Stimulated activated CD4-positive, alpha-beta T cell treated with anti-CD3 and anti-CD28 coated beads, Interleukin-12 subunit alpha, Interleukin-12 subunit beta, amount 100 ng/mL, for 48 hours (primary cell): ENCODE results near the gene DGKQ.

Source experiments
- DNase-seq, 3 donors: peaks; one replicate each; pipeline ENCODE4 v3.0.0-alpha.2; 2020; ENCODE audit warnings: low read depth in 2 of 3, low spot score in 1 of 3

The DGKQ gene

DNA sequence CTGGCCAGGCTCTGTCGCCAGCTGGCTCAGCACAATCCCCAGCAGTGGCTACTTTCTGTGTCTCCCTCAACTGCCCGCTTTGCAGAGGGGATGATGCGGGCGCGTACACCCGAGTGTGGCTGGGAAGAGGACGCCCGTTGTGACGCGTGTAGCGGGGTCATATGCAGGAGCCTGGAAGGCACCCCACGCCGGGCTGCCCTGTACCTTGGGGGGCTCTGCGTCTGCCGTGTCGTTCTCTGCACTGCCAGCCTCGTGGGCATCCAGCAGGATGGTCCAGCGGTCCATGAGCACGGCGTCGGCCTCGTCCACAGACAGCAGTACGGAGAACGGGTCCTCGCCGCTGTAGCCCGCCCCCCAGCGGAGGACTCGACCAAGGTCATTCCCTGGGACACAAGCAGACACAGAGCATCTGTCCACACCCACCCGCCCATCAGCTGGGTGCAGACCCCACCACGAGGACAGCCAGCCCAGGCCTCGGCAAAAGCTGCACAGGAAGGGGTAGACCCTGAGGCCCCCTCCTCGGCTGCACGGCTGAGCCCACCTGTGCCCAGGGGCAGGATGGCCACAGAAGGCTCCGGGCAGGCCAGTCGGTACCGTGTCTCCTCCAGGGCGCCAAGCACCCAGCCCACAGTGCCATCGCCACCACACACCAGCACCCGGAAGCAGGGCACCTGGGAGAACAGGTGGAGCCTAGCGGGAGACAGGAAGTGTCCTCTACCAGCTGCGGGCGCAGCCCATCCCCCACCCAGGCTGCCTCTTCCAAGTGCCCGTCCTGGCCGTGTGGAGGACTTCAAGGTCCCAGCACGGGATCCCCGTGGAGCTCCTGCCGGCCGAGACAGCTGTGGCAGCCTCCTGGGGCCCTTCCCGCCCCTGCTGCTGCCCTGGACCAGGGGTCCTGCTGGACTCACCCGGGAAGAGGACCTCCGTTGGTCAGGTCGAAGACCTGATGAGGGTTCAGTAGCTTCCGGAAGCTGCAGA lies 10.8 kb downstream of the DGKQ start:
- DNase-seq, result no peak

DNA sequence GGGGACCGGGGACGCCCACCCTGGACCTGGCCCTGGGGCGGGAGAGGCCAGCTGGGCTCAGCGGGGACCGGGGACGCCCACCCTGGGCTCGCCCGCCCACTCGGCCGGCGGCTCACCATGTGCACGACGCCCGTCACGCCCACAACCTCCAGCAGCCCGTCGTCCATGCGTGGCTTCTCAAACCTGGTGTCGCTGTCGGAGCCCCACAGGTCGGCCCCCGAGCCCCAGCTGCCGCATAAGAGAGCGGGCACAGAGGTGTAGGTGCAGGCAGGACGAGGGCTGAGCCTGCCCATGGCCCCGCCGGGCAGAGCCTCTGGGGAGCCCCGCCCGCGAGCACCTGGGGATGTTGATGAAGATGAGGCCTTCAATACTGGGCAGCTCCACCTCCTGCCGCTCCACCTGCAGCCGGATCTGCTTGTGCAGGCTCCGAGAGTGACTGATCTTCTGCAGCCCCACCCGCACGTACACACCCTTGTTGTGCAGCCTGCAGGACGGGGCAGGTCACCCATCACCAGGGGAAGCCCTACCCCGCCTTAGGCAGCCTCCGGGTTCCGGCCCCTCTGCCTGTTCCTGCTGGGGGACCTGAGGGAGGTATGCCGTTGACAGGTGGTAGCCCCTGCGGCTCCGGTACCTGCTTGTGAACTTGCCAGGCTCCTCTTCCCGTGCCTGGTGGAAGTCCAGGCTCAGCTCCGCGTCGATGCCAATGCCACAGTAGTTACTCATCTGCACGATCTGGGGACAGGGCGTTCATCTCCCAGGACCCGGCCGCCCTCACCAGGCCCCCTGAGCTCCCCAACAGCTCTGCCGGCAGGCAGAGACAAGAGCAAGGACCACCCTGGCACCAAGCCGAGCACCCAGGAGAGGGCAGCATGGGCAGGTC lies 11.8 kb downstream of the DGKQ start:
- DNase-seq, result no peak

GRCh38 chr4:960636-961350 lies 12.6 kb downstream of the DGKQ start:
- no peak for DNase-seq

GRCh38 chr4:960140-960635 lies 13.2 kb downstream of the DGKQ start:
- no peak for DNase-seq

- no peak for DNase-seq
Measured at GRCh38 chr4:959338-960139, 13.8 kb downstream of the DGKQ start.

DNA sequence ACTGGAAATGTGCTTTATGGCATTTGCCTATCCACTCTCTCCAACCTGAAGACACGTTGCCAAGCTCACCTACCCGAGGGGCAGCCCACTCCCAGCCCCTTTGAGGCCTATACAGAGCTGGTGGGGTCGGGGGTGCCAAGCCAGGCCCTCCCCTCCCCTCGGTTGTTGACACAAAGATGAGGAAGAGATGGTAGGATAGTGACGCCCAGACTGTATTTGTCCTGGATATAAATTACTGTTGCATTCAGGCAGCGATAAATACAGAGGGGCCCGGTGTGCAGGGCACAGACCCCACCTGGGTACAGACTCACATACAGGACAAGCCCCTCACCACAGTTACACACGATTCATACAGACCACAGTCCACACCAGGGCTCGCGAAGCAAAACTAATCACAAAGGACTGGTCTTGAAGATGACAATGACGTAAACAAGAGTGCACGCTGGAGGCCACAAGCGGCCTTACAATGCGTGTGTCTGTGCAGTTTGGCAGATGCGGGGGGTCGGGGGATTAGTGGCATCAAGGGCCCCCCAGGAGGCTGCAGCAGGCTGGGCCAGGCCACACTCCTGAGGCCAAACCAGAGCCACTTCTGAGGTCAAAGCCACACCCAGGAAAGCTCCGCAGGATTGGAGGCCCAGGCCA lies 14.6 kb downstream of the DGKQ start:
- DNase-seq, result no peak

GRCh38 chr4:958314-958665 lies 15.1 kb downstream of the DGKQ start:
- no peak for DNase-seq

- no peak for DNase-seq
Measured at GRCh38 chr4:957581-958313, 15.6 kb downstream of the DGKQ start.

DNA sequence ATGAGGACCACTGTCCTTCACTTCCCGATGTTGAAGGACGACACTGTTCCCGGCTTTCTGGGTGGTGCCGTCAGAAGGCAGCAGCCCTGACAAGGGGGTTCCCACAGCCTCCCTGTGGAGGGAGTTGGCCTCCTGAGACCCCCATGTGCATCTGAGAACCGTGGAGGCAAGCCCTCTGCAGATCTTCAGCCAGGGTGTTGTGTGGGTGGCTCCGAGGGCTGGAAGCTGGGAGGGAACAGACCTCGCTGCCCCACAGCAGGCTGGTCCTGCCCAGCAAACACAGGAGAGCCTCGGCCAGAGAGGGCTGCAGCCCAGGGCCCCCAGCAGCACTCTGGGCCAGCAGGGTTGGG lies 16.2 kb downstream of the DGKQ start:
- no peak for DNase-seq

DNA sequence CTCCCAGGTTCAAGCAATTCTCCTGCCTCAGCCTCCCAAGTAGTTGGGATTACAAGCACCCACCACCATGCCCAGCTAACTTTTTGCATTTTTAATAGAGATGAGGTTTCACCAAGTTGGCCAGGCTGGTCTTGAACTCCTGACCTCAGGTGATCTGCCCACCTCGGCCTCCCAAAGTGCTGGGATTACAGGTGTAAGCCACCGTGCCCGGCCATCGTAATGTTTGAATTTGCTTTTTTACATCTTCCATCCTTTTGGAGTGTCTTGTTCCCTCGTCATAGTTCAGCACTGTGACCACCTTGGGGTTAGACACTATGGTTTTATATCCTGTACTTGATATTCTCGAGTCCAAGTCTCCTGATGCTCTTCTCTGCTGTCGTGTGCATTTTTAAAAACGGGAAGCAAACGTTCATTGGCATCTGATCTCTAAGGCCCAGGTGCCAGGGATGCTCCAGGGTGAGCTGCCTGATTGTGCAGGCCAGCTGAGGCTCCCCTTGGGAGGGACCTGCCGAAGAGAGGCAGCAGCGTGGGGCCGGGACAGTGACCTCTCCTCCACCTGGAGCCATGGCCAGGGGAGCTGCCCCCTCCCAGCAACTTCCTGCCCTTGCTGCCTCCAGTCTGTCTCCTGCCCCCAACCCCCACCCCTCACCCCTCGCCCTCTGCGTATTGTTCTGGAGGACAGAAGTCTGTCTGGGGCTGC lies 16.7 kb downstream of the DGKQ start:
- no peak for DNase-seq

DNA sequence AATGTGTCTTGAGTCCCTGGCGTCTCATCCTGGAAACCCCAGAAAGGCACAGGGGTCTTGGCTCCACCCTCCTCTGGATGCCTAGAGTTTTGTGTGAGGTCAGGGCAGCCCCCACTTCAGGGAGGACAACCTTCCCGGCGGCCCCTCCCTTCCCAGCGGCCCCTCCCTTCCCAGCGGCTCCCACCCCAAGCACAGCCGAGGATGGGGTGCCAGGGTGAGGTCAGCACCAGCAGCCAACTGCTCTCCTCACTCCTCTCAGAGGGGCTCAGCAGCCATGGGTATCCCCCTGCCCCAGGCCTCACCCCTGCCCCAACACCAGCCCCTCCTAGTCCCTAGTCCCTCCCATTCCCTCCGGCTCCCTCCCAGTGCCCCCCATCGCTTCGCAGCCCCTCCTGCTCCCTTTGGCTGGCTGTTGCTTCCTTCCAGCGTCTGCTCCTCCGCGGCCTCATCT lies 17.4 kb downstream of the DGKQ start:
- no peak for DNase-seq

GRCh38 chr4:955161-955921 lies 18.0 kb downstream of the DGKQ start:
- no peak for DNase-seq

DNA sequence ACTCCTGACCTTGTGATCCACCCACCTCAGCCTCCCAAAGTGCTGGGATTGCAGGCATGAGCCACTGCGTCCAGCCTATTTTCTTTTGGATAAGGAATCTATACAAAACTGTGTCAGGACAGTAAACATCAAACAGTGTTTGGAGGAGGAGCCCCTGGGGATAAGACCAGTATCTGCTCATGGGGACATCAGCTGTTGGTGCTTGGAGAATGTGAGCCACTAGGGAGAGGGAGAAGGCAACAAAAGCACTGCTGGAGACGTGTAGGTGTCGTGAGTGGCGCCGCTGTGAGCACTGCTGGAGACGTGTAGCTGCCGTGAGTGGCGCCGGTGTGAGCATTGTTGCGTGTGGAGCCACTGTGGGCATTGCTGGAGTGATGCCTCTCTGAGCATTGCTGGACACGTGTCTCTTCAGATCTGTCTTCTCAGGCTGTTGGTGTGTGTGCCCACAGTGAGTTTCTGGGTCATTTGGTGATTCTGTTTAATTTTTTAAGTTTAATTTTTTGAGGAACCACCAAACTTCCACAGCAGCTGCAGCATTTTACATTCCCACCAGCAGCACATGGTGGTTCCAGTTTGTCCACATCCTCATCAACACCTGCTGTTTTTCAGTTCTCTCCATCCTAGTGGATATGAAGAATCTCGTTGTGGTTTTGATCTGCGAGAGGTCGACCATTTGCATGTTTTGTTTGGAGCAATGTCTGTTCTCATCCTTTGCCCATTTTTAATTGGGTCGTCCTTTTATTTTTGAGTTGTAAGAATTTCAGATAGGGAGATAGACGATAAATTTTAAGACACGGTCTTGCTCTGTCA lies 19.0 kb downstream of the DGKQ start:
- no peak for DNase-seq

DNA sequence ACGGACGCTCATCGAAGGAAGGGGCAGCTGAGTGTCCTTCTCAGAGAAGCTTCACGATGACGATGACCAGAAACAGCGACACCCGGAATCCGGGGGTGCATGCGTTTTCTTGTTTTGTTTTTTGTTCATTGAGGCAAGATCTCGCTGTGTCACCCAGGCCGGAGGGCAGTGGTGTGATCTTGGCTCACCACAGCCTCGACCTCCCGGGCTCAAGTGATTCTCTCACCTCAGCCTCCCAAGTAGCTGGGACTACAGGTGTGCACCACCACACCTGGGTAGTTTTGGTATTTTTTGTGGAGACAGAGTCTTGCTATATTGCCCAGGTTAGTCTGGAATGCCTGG lies 19.8 kb downstream of the DGKQ start:
- no peak for DNase-seq

DNA sequence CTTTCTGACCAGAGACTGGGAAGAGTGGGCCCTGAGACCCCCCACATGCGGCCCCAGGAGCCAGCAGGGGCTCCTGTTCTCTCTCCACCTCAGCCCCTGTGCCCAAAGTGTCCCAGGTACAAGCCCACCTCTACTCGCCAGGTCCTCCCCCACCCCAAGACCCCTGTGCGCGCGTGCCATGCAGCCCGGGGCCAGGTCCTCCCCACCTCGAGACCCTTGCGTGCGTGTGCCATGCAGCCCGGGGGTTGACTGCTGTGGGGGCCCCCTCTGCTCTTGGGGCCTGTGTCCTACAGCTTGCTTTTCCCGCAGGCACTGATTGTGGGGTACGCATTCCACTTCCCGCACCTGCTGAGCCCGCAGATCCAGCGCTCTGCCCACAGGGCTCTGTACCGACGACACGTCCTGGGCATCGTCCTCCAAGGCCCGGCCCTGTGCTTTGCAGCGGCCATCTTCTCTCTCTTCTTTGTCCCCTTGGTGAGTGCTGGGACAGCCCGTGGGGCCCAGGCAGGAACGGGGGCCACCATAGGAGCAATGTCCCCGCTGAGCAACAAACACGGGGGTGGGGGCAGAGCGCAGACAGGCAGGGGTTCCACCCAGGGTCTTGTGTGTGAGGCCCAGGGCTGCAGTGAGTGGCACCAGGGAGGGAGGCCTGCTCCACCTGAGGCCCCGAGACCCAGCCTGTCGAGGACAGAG lies 20.3 kb downstream of the DGKQ start:
- DNase-seq, result no peak

- no peak for DNase-seq
Measured at GRCh38 chr4:951594-952468, 21.5 kb downstream of the DGKQ start.
